Measurements from ENCODE around the gene MPPED2.

Gene MPPED2

DNA sequence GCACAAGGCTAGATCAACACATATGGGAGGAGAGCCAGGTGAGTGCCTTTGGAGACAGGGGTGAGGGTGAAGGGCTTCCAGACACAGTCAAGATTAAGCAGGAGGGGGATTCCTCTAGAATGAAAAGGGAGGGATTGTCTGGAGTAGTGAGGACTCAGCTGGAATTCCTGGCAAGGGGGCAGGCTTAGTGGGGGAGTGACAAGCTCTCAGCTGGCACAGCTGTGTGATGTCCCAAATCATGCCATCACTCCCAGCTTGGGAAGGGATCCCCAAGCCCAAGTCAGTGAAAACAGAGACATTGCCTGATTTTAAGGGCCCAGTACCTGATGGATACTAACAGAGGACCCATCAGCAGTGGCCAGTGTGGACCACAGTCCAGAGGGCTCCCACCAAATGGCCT lies 119.0 kb downstream of the MPPED2 start:
- TF ChIP-seq, protein P1, sequence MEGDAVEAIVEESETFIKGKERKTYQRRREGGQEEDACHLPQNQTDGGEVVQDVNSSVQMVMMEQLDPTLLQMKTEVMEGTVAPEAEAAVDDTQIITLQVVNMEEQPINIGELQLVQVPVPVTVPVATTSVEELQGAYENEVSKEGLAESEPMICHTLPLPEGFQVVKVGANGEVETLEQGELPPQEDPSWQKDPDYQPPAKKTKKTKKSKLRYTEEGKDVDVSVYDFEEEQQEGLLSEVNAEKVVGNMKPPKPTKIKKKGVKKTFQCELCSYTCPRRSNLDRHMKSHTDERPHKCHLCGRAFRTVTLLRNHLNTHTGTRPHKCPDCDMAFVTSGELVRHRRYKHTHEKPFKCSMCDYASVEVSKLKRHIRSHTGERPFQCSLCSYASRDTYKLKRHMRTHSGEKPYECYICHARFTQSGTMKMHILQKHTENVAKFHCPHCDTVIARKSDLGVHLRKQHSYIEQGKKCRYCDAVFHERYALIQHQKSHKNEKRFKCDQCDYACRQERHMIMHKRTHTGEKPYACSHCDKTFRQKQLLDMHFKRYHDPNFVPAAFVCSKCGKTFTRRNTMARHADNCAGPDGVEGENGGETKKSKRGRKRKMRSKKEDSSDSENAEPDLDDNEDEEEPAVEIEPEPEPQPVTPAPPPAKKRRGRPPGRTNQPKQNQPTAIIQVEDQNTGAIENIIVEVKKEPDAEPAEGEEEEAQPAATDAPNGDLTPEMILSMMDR (IDR thresholded peaks at IDR 0.05; ENCODE audit: low read depth, low read length) = no peak
- H3K4me3 ChIP-seq (ENCODE audit: low read depth, low read length) = no peak overlapping the region

DNA sequence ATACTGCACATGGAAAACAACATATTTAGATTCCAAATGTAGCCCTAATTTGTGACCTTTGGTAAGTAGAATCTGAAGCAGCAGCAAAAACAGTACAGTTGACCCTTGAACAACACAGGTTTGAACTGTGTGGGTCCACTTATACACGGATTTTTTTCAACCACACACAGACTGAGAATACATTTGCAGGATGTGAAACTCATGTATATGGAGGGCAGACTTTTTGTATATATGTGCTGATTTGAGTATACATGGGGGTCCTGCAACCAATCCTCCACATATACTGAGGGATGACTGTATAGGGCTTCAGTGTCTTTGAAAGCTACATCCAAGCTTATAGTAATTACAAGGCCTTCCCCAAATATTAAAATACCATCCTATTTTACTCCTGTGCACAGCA lies 120.5 kb downstream of the MPPED2 start:
- TF ChIP-seq, protein P1 (IDR thresholded peaks at IDR 0.05; ENCODE audit: low read depth, low read length) = no peak
- no peak overlapping the region for H3K4me3 ChIP-seq (ENCODE audit: low read depth, low read length)

DNA sequence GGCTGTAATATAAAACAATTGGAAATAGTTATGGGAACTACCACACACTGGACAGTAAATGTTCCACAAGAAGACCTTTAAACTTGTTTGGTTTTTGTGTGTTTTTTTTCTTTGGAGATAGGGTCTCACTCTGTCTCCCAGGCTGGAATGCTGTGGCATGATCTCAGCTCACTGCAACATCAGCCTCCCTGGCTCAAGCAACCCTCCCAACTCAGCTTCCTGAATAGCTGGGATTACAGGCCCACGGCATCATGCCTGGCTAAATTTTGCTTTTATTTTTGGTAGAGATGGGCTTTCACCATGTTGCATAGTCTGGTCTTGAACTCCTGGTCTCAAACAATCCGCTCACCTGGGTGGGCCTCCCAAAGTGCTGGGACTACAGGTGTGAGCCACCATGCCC lies 121.0 kb downstream of the MPPED2 start:
- TF ChIP-seq, protein P1 (IDR thresholded peaks at IDR 0.05; ENCODE audit: low read depth, low read length) = no peak
- no peak overlapping the region for H3K4me3 ChIP-seq (ENCODE audit: low read depth, low read length)

DNA sequence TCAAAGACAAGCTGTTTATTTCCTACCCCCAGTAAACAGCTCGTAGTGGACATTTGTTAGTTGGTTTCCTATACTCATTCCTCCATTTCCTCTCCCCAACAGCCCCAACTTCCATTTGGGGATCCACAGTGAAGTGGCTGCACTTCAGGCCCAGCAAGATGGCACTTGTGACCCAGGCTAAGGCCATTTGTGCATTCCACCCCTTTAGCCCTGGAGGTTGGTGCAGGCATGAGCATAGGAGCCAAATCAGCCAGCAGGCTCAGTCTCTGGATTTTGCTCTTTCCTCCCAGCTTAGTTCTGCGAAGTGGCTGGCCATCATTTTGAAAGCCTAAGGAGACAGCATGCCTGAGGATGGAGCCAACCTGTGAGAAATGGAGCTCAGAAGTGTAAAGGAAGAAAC lies 122.9 kb downstream of the MPPED2 start:
- TF ChIP-seq, protein P1 (IDR thresholded peaks at IDR 0.05; ENCODE audit: low read depth, low read length) = no peak
- no peak overlapping the region for H3K4me3 ChIP-seq (ENCODE audit: low read depth, low read length)

DNA sequence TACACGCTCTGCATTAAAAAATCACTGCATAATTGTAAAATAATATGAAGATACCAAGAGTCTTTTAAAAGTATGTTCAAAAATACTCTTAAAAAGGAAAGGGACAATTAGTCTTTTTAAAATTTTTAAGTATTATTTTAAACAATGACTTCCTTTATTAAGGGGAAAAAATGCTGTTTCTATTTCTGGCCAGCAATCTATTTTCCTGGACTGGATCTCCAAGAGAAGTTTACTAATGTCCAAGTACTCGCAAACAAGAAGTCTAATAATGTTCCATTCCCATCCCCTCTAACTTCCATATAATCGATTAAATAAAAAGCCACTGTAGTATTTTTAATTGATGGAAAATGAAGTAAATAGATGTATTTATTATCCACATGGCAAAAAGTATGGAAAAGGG lies 123.7 kb downstream of the MPPED2 start:
- TF ChIP-seq, protein P1 (IDR thresholded peaks at IDR 0.05; ENCODE audit: low read depth, low read length) = no peak
- H3K4me3 ChIP-seq (ENCODE audit: low read depth, low read length) = no peak overlapping the region

DNA sequence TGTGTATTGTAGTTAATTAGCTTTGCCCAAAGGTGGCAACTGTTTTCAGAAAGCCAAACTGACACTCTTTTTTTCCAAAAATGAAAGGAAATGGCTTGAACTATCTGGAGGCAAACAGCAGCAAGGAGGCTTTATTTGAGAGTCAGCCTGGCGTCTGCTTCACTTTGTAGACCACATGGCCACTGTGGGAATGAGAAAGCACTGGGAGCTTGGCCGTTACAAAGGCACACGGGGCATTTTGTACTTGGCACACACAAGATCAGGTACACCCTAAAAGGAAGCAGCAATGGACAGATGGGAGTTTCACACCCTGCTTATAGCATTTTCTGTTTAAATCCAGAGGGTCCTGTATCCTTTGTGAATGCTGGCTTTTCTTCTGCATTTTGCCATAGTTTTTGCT lies 126.3 kb downstream of the MPPED2 start:
- H3K4me3 ChIP-seq (ENCODE audit: low read depth, low read length) = no peak overlapping the region
- TF ChIP-seq, protein P1 (IDR thresholded peaks at IDR 0.05; ENCODE audit: low read depth, low read length) = no peak

GRCh38 chr11:30459306-30459705 lies 126.8 kb downstream of the MPPED2 start:
- H3K4me3 ChIP-seq (ENCODE audit: low read depth, low read length) = no peak overlapping the region
- TF ChIP-seq, protein P1 (IDR thresholded peaks at IDR 0.05; ENCODE audit: low read depth, low read length) = no peak

All from WI38 (cell line).